GM18517 (cell line): Measurements from ENCODE around the gene PERCC1.

Experiments used
- ATAC-seq: cut with Tn5 transposase; IDR thresholded peaks from one replicate; pipeline ENCODE4 v1.9.1; 2021; ENCODE audit warnings: mild to moderate bottlenecking, moderate library complexity; ENCODE audit not compliant: unreplicated experiment

Gene PERCC1

GRCh38 chr16:1448536-1449116 is 17.7 kb downstream of the PERCC1 start:
- no peak for ATAC-seq

- ATAC-seq: no peak
These were observed 18.4 kb downstream of the PERCC1 start for GRCh38 chr16:1449201-1449788.

DNA sequence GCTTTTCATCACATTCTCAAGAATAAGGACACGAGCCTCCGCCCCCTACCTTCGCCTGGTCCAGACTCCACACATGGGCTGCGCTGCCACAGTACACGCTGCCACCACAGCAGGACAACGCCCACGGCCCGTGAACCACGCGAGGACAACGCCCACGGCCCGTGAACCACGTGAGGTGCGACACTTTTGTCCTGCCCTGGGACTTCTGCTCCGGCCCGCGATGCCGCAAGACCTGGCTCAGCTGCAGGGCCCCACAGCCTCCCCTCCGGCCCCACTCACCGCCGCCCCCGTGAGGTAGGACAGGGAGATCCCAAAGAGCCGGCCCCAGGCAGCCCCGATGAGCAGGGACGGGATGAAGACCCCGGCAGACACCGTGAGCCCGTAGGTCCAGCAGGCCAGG is 19.3 kb downstream of the PERCC1 start:
- no peak for ATAC-seq

GRCh38 chr16:1450841-1451240 is 20.0 kb downstream of the PERCC1 start:
- ATAC-seq: no peak

GRCh38 chr16:1451702-1452392 is 21.0 kb downstream of the PERCC1 start:
- no peak for ATAC-seq

GRCh38 chr16:1452530-1452929 is 21.7 kb downstream of the PERCC1 start:
- no peak for ATAC-seq

DNA sequence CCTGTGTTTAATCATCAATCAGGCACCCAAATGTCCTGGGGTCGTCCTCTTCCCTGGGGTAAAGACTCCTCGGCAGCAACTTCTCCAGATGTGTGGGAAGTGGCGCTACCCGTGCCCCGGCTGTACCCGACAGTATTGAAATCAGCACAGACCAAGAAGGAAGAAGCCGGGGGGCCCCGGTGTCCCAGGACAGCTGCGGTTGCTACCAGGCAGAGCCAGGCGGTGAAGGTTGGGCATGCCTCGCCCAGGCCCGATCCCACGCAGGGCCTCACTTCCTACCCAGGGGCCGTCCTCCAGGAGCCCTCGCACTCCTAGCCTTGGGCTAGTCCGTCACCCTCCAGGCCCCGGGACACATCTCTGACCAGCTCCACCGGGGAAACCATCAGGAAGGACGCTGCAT is 22.4 kb downstream of the PERCC1 start:
- no peak for ATAC-seq

DNA sequence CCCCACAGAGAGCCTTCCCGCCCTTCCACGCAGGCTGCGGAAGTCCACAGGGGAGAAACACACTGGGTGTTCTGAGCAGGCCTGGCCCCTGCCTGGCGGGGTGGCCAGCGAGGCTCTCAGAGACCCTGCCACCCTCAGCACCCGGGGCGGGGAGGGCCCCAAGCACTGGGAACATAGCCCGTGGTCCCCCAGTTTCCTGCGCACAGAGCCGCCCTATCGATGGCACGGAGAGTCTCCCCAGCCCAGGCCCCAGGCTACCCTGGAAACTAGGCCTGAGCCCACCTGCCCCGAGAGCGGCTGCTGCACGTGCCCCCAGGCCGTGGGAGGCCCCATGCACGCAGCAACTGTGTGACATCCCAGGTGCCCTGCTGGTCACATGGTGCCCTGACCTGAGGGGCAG is 23.7 kb downstream of the PERCC1 start:
- no peak for ATAC-seq

- ATAC-seq: no peak
These were observed 24.6 kb downstream of the PERCC1 start for GRCh38 chr16:1455190-1456171.

DNA sequence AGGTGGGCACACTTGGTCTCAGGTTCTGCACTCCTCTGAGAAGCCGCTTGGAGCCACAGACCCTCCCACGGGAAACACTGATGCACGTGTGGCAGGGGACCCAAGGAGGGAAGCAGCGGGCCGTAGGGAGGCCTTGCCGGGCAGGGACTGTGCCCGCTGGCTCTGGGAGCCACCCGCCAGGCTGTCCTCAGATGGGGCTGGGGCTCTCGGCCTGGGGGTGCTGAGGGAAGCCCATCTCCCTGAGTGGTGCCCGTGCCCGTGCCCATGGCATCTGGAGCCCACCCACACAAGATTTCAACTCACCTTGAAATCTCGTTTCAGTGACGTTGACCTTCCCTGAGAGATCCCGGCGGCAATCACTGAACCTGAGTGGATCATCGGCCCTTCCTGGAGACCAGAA is 26.1 kb downstream of the PERCC1 start:
- ATAC-seq: no peak

GRCh38 chr16:1457489-1458245 is 26.8 kb downstream of the PERCC1 start:
- no peak for ATAC-seq

DNA sequence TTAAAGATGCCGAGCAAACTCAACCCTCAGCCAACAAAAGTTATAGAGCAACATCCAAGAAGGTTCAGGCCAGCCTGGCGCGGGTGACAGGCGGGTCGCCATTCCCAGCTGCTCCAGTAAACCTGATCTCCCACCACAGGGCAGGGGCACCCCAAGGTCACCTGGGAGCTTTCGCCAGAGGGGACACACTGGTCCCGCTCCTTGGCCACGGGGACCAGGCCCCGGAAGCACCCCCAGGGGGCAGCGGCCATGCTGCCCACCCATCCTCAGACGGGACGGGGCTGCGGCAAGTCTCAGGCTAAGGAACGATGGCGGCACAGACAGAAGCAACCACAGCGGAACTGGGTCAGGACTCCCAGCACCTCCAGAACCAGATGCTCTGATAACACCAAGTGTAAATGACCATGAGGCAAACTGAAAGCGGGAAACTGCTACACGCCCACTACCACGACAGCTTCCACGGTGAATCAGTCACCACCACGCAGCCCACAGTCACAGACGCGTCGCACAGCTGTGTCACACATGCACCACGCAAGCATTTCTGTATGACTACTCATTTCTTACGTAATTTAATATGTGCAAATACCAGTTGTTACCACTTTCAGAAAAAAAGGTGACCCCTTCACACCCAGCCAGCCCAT is 27.6 kb downstream of the PERCC1 start:
- no peak for ATAC-seq

- ATAC-seq: no peak
These were observed 28.1 kb downstream of the PERCC1 start for GRCh38 chr16:1458977-1459341.

GRCh38 chr16:1459967-1460366 is 29.1 kb downstream of the PERCC1 start:
- no peak for ATAC-seq

DNA sequence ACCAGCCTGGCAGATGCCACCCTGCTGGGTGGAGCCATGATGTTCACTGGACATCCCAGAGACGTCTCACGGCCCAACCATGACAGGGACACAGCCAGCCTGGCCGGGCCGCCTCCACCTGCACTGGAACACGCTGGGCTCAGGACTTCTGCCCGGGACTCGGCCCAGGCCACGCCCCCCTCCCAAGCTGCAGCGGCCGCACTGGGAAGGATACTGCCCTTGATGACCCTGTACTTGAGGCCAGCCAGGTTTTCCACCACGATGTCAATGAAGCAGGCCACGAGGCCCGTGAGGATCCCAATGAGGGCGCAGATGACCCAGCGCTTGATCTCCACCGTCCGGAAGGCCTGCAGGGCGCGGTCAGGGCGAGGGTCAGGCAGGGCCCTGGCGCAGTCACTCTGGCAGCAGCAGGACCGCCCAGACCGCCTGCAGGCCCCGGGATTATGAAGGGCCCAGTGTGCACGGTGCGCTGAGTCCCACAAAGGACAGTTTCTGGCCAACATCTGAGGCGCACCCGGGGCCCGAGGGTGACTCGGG is 29.8 kb downstream of the PERCC1 start:
- no peak for ATAC-seq

DNA sequence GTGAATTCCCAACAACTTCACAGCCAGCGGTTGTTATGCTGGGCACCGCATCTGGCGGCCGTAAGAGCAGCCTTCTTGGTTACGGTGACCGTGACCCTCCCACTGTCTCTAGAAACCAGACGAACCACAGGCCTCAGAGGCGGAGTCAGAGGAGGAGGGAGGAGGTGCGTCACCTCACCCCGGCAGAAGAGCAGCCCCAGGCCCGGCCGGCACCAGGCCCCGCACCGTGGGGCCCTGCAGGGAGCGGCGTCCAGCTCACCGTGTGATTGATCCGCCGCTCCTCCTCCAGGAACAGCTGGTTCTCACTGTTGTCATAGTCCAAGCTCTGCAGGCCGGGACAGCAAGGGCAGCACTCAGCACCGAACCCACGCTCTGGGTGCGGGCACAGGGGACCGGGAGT is 30.3 kb downstream of the PERCC1 start:
- ATAC-seq: no peak

DNA sequence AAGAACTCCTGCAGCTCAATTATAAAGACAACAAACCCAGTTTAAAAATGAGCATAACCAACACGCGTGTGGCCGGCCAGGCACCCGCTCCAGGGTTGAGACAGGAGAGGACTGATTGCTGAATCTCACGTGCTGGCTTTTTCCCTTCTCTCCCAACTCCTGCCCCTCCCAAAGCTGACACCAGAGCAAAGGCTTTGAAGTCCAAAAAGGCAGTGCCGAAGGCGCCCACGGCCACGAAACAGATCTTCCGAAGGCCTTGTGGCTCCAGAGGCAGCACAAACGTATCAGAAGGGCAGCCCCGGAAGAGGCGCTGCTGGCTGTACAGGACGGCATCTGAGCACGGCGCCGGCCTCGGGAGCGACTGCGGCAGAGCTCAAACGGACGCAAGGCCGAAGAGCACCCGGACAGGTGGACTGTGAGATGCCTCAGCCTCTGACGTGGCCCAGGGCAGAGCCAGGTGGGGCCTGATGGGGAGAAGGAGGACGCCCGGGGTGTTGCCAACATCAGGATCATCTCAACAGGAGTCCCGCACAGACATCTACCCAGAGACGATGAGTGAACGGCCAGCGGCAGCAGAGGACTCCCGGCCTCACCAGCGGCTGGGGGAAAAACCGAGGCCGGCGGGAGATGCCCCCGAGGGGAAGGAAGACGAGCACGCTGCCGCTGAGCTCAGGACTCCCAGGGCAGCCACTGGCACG is 33.5 kb downstream of the PERCC1 start:
- no peak for ATAC-seq

DNA sequence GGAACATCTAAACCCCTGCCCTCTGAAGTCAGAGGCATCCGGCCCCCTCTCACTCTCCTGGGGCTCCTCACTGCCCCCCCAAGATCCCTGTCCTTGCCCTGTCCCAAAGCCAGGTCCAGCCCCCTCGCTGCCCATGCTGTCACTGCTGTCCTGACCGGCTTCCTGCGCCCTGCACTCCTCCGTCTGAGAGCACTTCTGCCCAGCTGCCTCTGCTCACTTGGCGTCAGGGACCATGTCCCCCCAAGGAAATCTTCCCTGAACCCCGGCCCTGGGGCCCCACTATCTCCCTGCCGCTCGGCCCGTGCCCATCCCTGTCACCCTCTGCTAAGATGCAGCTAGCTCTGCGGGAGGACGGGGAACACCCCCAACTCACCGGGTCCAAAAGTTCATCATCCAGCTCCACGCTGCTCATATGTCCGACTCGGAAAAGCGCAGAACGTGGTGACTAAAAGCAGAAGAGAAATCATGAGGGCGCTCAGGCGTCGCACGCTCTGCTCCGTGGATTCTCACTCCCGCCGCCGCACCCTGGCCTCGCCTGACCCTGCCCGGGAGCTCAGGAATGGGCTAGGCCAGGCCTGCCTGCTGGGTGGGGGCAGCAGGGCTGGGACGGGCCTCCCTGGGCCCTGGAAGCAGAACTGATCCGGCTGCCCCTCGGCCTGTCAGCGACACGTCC is 34.2 kb downstream of the PERCC1 start:
- ATAC-seq: no peak

DNA sequence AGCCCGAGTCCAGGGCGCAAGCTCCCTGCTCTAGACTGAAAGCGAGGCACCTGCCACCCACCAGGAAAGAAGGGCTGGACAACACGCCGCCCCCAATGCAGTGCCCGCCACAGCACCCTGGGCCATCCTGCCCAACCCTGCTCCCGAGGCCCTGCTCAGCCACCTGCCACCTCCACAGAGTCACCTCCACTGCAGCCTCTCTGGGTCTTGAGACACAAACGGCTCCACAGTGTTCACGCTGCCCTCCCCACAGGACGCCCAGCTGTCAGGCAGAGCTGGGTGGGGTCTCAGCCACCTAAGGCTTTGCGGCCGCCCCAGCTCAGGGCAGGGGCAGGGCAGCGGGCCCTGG is 34.7 kb downstream of the PERCC1 start:
- no peak for ATAC-seq
